SK-N-SH treated with all-trans-retinoic acid at 6 μM for 48 hours (cell line): ENCODE measurements around the gene SGTA.
A peak's percentile ranks its signal among the peaks of the same experiment; 100 is the strongest.

Experiments used
- ATAC-seq: fragments of 200-7000 bp; cut with Tn5 transposase; 3 replicates; pipeline ENCODE4 v1.9.1; 2020; ENCODE audit warnings: mild to moderate bottlenecking, moderate library complexity
- ARNTL ChIP-seq: fragments of 450-650 bp; formaldehyde crosslinking; IDR thresholded peaks from 2 replicates; pipeline ENCODE4 v1.5.0; 2020; ENCODE audit warnings: low read depth, mild to moderate bottlenecking, moderate library complexity, borderline replicate concordance
- BACH2 ChIP-seq: fragments of 250-450 bp; sonication (Bioruptor Pico); IDR thresholded peaks from 2 replicates; pipeline ENCODE4 v1.9.0; 2021; ENCODE audit warnings: mild to moderate bottlenecking, borderline replicate concordance
- CSDC2 ChIP-seq: fragments of 250-450 bp; sonication (Bioruptor Pico); IDR thresholded peaks from 2 replicates; pipeline ENCODE4 v1.5.0; 2020; ENCODE audit warnings: mild to moderate bottlenecking, moderate library complexity
- GLIS3 ChIP-seq: fragments of 250-450 bp; sonication (Bioruptor Pico); IDR thresholded peaks from 2 replicates; pipeline ENCODE4 v1.5.0; 2020; ENCODE audit warnings: mild to moderate bottlenecking, moderate library complexity
- OSR1 ChIP-seq: fragments of 250-450 bp; sonication (Bioruptor Pico); IDR thresholded peaks from 2 replicates; pipeline ENCODE4 v1.8.0; 2022; ENCODE audit warnings: moderate library complexity, mild to moderate bottlenecking, inconsistent platforms
- SNAI2 ChIP-seq: fragments of 250-450 bp; sonication (Bioruptor Pico); IDR thresholded peaks from 2 replicates; pipeline ENCODE4 v1.5.0; 2020; ENCODE audit warnings: mild to moderate bottlenecking, moderate library complexity
- TCF4 ChIP-seq: fragments of 250-450 bp; sonication (Bioruptor Pico); IDR thresholded peaks from 2 replicates; pipeline ENCODE4 v1.8.0; 2021; ENCODE audit warnings: mild to moderate bottlenecking, moderate library complexity, borderline replicate concordance
- ZC3H10 ChIP-seq: fragments of 250-450 bp; sonication (Bioruptor Pico); IDR thresholded peaks from 2 replicates; pipeline ENCODE4 v1.5.1; 2021; ENCODE audit warnings: mild to moderate bottlenecking, moderate library complexity
- ZFP3 ChIP-seq: fragments of 250-450 bp; sonication (Bioruptor Pico); IDR thresholded peaks from 2 replicates; pipeline ENCODE4 v1.5.0; 2020; ENCODE audit warnings: mild to moderate bottlenecking, moderate library complexity
- ZFP30 ChIP-seq: fragments of 450-650 bp; formaldehyde crosslinking; IDR thresholded peaks from 2 replicates; pipeline ENCODE4 v1.5.0; 2022; ENCODE audit warnings: mild to moderate bottlenecking, moderate library complexity
- ZNF565 ChIP-seq: fragments of 450-650 bp; formaldehyde crosslinking; conservative IDR thresholded peaks from 2 replicates; pipeline ENCODE4 v1.5.0; 2020; ENCODE audit warnings: low read depth, mild to moderate bottlenecking, moderate library complexity
- ZNF70 ChIP-seq: fragments of 450-650 bp; formaldehyde crosslinking; IDR thresholded peaks from 2 replicates; pipeline ENCODE4 v1.5.0; 2020; ENCODE audit warnings: mild to moderate bottlenecking, moderate library complexity
- ZNF8 ChIP-seq: fragments of 450-650 bp; formaldehyde crosslinking; IDR thresholded peaks from 2 replicates; pipeline ENCODE4 v1.5.0; 2020; ENCODE audit warnings: mild to moderate bottlenecking, moderate library complexity
- TF ChIP-seq, protein P1 (sequence below): fragments of 250-450 bp; sonication (Bioruptor Pico); IDR thresholded peaks from 2 replicates; pipeline ENCODE4 v1.8.0; 2021; ENCODE audit warnings: low read depth, mild to moderate bottlenecking, moderate library complexity, borderline replicate concordance
- TF ChIP-seq, protein P2 (sequence below): fragments of 250-450 bp; sonication (Bioruptor Pico); IDR thresholded peaks from 2 replicates; pipeline ENCODE4 v1.5.0; 2020; ENCODE audit warnings: mild to moderate bottlenecking, moderate library complexity
- TF ChIP-seq, protein P3 (sequence below): fragments of 250-450 bp; sonication (Bioruptor Pico); IDR thresholded peaks from 2 replicates; pipeline ENCODE4 v1.5.1; 2021; ENCODE audit warnings: mild to moderate bottlenecking, moderate library complexity
- TF ChIP-seq, protein P4 (sequence below): fragments of 250-450 bp; sonication (Bioruptor Pico); IDR thresholded peaks from 2 replicates; pipeline ENCODE4 v1.8.0; 2020; ENCODE audit warnings: mild to moderate bottlenecking, moderate library complexity, borderline replicate concordance

The SGTA gene

DNA sequence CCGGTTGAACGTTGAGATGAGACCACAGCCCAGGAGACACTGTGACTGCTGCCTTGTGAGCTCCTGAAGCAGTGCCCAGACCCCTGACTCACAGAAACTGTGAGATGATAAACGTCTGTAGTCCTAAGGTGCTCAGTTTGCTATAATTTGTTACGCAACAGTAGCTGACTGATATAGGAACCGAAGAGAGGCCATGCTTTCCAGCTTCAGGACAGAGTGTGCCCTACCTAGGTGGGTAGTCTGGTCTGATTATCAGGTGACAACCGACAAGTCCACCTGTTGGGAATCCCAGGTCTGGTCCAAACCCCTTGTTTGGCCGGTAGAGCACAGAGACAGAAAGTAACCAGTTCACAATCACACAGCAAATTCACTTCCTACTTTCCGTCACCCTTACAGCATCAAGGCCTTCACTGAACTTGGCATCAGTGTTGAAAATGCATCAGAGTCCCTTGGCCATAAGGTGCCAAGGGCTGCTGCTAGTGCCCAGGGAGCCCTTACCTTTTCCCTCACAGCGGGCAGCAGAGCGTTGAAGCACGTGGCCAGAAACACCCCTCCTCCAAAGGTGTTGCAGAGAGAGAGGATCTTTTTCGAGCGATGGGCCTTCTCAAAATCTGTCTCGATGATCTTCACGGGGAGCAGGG is 46.4 kb downstream of the SGTA start:
- no peak for ATAC-seq
- TF ChIP-seq, protein P1, sequence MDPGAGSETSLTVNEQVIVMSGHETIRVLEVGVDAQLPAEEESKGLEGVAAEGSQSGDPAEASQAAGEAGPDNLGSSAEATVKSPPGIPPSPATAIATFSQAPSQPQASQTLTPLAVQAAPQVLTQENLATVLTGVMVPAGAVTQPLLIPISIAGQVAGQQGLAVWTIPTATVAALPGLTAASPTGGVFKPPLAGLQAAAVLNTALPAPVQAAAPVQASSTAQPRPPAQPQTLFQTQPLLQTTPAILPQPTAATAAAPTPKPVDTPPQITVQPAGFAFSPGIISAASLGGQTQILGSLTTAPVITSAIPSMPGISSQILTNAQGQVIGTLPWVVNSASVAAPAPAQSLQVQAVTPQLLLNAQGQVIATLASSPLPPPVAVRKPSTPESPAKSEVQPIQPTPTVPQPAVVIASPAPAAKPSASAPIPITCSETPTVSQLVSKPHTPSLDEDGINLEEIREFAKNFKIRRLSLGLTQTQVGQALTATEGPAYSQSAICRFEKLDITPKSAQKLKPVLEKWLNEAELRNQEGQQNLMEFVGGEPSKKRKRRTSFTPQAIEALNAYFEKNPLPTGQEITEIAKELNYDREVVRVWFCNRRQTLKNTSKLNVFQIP (CRISPR knock-in tag): no peak
- TF ChIP-seq OSR1 (no peak), ZNF565 (CRISPR knock-in tag) (no peak), ZFP30 (no peak), GLIS3 (CRISPR knock-in tag) (no peak), TCF4 (CRISPR knock-in tag) (no peak), ZC3H10 (CRISPR knock-in tag) (no peak), ZFP3 (CRISPR knock-in tag) (no peak), ARNTL (no peak), CSDC2 (no peak), ZNF8 (CRISPR knock-in tag) (no peak), SNAI2 (CRISPR knock-in tag) (no peak)
- TF ChIP-seq, protein P2, sequence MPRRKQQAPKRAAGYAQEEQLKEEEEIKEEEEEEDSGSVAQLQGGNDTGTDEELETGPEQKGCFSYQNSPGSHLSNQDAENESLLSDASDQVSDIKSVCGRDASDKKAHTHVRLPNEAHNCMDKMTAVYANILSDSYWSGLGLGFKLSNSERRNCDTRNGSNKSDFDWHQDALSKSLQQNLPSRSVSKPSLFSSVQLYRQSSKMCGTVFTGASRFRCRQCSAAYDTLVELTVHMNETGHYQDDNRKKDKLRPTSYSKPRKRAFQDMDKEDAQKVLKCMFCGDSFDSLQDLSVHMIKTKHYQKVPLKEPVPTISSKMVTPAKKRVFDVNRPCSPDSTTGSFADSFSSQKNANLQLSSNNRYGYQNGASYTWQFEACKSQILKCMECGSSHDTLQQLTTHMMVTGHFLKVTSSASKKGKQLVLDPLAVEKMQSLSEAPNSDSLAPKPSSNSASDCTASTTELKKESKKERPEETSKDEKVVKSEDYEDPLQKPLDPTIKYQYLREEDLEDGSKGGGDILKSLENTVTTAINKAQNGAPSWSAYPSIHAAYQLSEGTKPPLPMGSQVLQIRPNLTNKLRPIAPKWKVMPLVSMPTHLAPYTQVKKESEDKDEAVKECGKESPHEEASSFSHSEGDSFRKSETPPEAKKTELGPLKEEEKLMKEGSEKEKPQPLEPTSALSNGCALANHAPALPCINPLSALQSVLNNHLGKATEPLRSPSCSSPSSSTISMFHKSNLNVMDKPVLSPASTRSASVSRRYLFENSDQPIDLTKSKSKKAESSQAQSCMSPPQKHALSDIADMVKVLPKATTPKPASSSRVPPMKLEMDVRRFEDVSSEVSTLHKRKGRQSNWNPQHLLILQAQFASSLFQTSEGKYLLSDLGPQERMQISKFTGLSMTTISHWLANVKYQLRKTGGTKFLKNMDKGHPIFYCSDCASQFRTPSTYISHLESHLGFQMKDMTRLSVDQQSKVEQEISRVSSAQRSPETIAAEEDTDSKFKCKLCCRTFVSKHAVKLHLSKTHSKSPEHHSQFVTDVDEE (CRISPR knock-in tag): no peak
- TF ChIP-seq, protein P3, sequence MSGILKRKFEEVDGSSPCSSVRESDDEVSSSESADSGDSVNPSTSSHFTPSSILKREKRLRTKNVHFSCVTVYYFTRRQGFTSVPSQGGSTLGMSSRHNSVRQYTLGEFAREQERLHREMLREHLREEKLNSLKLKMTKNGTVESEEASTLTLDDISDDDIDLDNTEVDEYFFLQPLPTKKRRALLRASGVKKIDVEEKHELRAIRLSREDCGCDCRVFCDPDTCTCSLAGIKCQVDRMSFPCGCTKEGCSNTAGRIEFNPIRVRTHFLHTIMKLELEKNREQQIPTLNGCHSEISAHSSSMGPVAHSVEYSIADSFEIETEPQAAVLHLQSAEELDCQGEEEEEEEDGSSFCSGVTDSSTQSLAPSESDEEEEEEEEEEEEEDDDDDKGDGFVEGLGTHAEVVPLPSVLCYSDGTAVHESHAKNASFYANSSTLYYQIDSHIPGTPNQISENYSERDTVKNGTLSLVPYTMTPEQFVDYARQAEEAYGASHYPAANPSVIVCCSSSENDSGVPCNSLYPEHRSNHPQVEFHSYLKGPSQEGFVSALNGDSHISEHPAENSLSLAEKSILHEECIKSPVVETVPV (CRISPR knock-in tag): no peak

GRCh38 chr19:2735374-2735773 is 47.7 kb downstream of the SGTA start:
- TF ChIP-seq SNAI2 (CRISPR knock-in tag): no peak
- TF ChIP-seq OSR1: no peak
- TF ChIP-seq, protein P4, sequence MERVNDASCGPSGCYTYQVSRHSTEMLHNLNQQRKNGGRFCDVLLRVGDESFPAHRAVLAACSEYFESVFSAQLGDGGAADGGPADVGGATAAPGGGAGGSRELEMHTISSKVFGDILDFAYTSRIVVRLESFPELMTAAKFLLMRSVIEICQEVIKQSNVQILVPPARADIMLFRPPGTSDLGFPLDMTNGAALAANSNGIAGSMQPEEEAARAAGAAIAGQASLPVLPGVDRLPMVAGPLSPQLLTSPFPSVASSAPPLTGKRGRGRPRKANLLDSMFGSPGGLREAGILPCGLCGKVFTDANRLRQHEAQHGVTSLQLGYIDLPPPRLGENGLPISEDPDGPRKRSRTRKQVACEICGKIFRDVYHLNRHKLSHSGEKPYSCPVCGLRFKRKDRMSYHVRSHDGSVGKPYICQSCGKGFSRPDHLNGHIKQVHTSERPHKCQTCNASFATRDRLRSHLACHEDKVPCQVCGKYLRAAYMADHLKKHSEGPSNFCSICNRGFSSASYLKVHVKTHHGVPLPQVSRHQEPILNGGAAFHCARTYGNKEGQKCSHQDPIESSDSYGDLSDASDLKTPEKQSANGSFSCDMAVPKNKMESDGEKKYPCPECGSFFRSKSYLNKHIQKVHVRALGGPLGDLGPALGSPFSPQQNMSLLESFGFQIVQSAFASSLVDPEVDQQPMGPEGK (CRISPR knock-in tag): no peak
- no peak for TF ChIP-seq ARNTL
- no peak for TF ChIP-seq BACH2
- TF ChIP-seq, protein P3 (CRISPR knock-in tag): no peak
- TF ChIP-seq ZNF70 (CRISPR knock-in tag): peak; percentile 58; the same call in 1 of the 2 replicates
- TF ChIP-seq, protein P2 (CRISPR knock-in tag): no peak
- TF ChIP-seq, all 23 proteins: peak for 1

More at GRCh38 chr19:2735374-2735773, 47.7 kb downstream of the SGTA start:
- no peak for ATAC-seq
